Measurements from ENCODE around the gene CHMP3.

DNA sequence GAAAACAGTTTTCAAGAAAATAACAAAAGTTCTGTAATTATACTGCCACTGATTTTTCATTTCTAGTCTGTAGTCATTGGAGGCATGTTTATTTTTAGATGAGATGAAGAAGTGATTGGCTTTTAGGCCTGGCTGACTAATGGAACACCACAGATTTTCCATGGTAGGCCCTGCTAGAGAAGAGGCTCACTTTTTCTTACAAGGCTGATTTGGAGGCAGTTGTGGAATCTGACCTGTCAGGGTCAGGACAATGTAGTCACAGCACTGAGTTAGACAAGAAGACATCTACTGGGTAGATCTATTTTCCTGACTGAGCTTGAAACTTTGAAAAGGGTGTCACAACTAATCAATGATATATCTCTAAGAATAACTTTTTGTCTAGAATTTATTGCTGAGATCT, 78.1 kb downstream of the CHMP3 start:
- no peak for TF ChIP-seq SRSF9 (IDR thresholded peaks at IDR 0.05; ENCODE audit: borderline replicate concordance, insufficient read depth, low read depth, low read length, poor library complexity, severe bottlenecking)
- TF ChIP-seq, protein P1, sequence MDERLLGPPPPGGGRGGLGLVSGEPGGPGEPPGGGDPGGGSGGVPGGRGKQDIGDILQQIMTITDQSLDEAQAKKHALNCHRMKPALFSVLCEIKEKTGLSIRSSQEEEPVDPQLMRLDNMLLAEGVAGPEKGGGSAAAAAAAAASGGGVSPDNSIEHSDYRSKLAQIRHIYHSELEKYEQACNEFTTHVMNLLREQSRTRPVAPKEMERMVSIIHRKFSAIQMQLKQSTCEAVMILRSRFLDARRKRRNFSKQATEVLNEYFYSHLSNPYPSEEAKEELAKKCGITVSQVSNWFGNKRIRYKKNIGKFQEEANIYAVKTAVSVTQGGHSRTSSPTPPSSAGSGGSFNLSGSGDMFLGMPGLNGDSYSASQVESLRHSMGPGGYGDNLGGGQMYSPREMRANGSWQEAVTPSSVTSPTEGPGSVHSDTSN (CRISPR knock-in tag; IDR thresholded peaks at IDR 0.05), result no peak
- TF ChIP-seq MTF1 (CRISPR knock-in tag; IDR thresholded peaks at IDR 0.05), result no peak
- no peak for TF ChIP-seq ATF7 (IDR thresholded peaks at IDR 0.05)
- no peak for TF ChIP-seq ATF7 (CRISPR knock-in tag; IDR thresholded peaks at IDR 0.05)
- TF ChIP-seq MEF2D (CRISPR knock-in tag; IDR thresholded peaks at IDR 0.05), result no peak
- no peak for TF ChIP-seq GTF2F1 (IDR thresholded peaks at IDR 0.05; ENCODE audit: low read length)
- TF ChIP-seq ZBTB49 (CRISPR knock-in tag; IDR thresholded peaks at IDR 0.05; ENCODE audit: borderline replicate concordance), result no peak
- no peak for TF ChIP-seq ZNF276 (CRISPR knock-in tag; IDR thresholded peaks at IDR 0.05; ENCODE audit: low read depth)
- TF ChIP-seq PITX1 (CRISPR knock-in tag; IDR thresholded peaks at IDR 0.05), result no peak
- no peak for TF ChIP-seq TAF1 (CRISPR knock-in tag; IDR thresholded peaks at IDR 0.05)
- TF ChIP-seq ZBTB40 (IDR thresholded peaks at IDR 0.05), result no peak
- no peak for TF ChIP-seq ZBTB40 (CRISPR knock-in tag; IDR thresholded peaks at IDR 0.05)
- no peak for TF ChIP-seq GABPA (IDR thresholded peaks at IDR 0.05; ENCODE audit: low read depth, low read length)
- TF ChIP-seq GABPA (CRISPR knock-in tag; IDR thresholded peaks at IDR 0.05; ENCODE audit: low read depth), result no peak
- no peak for TF ChIP-seq KDM5A (IDR thresholded peaks at IDR 0.05; ENCODE audit: borderline replicate concordance, low read length)
- no peak for TF ChIP-seq HDAC1 (CRISPR knock-in tag; IDR thresholded peaks at IDR 0.05)

All from HepG2 (cell line).